ENCODE data around the gene HOXA6. TPM values are rescaled to one million over a fixed set of nuclear protein-coding genes. Genes with fewer than 3 reads are reported as not detected.

Gene HOXA6
- total RNA-seq, 1 experiment from 2014 or later: not detected

GRCh38 chr7:27123007-27123476, 24.5 kb downstream of the HOXA6 start:
- Histone ChIP-seq H3T11ph (ENCODE audit: low read length) (no peak overlapping the region), H3K79me1 (ENCODE audit: insufficient read depth, low read depth, low read length, poor library complexity, severe bottlenecking) (no peaks in the 10 kb centered on the region), H3K79me2 (ENCODE audit: insufficient read depth, low read length) (no peaks in the 10 kb centered on the region), H3K4me1 (ENCODE audit: insufficient read depth, low read length) (no peaks in the 10 kb centered on the region), H2BK20ac (ENCODE audit: low read depth, low read length, poor library complexity, severe bottlenecking) (no peak overlapping the region), H3K56ac (ENCODE audit: insufficient read length, low read depth, low read length) (no peak overlapping the region), H3K23ac (ENCODE audit: insufficient read length, low read depth, low read length) (no peak overlapping the region), H3K18ac (ENCODE audit: insufficient read length, low read depth, low read length) (no peak overlapping the region), H3K4me2 (ENCODE audit: insufficient read depth, insufficient read length, low read length) (no peak overlapping the region), H4K5ac (ENCODE audit: insufficient read length, low read depth, low read length) (no peak overlapping the region), H2BK5ac (ENCODE audit: insufficient read length, low read length) (no peak overlapping the region), H3K23me2 (ENCODE audit: insufficient read length, low read depth, low read length, poor library complexity, severe bottlenecking) (no peaks in the 10 kb centered on the region), H3K9me3 (ENCODE audit: control insufficient read depth, low read depth, low read length) (no peaks in the 10 kb centered on the region), H2AFZ (ENCODE audit: low read length) (no peak overlapping the region), H3K9ac (ENCODE audit: extremely low read depth, insufficient read length, low read length) (no peak overlapping the region), H2BK120ac (ENCODE audit: low read depth, low read length, poor library complexity, severe bottlenecking) (no peak overlapping the region), H2BK12ac (ENCODE audit: insufficient read length, low read depth, low read length) (no peak overlapping the region), H3K4ac (ENCODE audit: low read depth, low read length) (no peak overlapping the region), H2AK5ac (ENCODE audit: insufficient read length, low read length) (no peak overlapping the region), H3K27me3 (ENCODE audit: insufficient read depth, low read length) (peaks cover 100% of the 10 kb centered on the region), H3K27ac (ENCODE audit: insufficient read length, low read depth, low read length) (no peak overlapping the region), H4K20me1 (ENCODE audit: control insufficient read depth, insufficient read depth, insufficient read length) (peaks cover 2% of the 10 kb centered on the region), H4K8ac (replicated peaks; ENCODE audit: insufficient read length, low read depth, low read length) (no peak overlapping the region), H3K14ac (ENCODE audit: insufficient read depth, low read length) (no peak overlapping the region), H4K91ac (ENCODE audit: insufficient read length, low read depth, low read length) (no peak overlapping the region), H2BK15ac (ENCODE audit: low read depth, low read length) (no peak overlapping the region)
- peaks cover 9 to 13% of the 10 kb centered on the region in 2 experiments; a peak in 4 of 5 replicates for H3K9me3 Mint-ChIP-seq
- H3K4me1 Mint-ChIP-seq: peaks cover 0 to 12% of the 10 kb centered on the region in 2 experiments; a peak in 1 of 4 replicates
- H3K4me3 Mint-ChIP-seq: no peak overlapping the region
- H3K36me3 Mint-ChIP-seq (ENCODE audit: insufficient read depth in 1 of 3, low read depth in 3 of 3): peaks cover 0 to 5% (median 0%) of the 10 kb centered on the region in 3 experiments; a peak in 1 of 7 replicates
- H3K27ac Mint-ChIP-seq: no peak overlapping the region
- TF ChIP-seq, protein P1, sequence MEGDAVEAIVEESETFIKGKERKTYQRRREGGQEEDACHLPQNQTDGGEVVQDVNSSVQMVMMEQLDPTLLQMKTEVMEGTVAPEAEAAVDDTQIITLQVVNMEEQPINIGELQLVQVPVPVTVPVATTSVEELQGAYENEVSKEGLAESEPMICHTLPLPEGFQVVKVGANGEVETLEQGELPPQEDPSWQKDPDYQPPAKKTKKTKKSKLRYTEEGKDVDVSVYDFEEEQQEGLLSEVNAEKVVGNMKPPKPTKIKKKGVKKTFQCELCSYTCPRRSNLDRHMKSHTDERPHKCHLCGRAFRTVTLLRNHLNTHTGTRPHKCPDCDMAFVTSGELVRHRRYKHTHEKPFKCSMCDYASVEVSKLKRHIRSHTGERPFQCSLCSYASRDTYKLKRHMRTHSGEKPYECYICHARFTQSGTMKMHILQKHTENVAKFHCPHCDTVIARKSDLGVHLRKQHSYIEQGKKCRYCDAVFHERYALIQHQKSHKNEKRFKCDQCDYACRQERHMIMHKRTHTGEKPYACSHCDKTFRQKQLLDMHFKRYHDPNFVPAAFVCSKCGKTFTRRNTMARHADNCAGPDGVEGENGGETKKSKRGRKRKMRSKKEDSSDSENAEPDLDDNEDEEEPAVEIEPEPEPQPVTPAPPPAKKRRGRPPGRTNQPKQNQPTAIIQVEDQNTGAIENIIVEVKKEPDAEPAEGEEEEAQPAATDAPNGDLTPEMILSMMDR (conservative IDR thresholded peaks at IDR 0.05): no peak
- DNase-seq: no peak
- no CpG with 5 or more reads among the region's 14 CpGs for WGBS (ENCODE audit: extremely low coverage, insufficient read length, low lambda C conversion rate)
- peaks cover 100% of the 10 kb centered on the region for H3K27me3 Mint-ChIP-seq (ENCODE audit: low read depth)

All from H9 (cell line).